Measurements from ENCODE around the gene SOWAHB.
"Not testable (repeated sequence)": the region's sequence is repeated elsewhere in the genome, so short reads cannot be mapped to it uniquely, and the experiment has no call there.

SOWAHB gene

DNA sequence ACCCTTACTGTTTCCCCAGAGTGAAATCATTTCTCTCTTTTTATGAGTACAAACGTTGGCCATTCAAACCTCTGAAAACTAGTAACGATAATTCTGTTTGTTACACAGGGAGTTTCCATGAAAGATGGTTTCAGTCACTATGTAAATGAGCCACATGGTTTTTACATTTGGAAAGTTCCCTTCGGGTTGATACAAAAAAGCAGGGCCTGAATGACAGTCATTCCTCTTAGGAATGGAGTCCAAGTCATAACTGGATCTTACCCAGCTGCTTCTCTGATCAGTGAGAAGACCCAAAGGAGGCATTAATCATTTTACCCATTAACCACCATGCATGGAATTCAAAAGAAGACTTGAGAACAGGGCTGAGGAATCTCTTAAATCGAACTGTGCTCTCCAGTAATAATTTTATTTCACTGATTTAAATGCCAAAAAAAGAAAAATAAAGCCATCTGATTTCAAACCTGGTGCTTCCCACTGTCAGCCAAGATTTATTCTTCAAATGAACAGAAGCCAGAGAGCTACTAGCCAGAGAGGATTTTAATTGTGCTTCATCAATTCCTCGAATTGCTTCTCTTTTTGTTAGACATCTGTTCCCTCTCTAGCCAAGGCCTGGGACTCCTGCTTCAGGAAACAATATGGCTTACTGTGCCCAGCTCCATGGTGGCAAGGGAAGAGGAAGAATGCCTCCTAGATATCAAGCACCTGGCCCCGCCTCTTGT lies 3.2 kb downstream of the SOWAHB start:
- no peak for DNase-seq

DNA sequence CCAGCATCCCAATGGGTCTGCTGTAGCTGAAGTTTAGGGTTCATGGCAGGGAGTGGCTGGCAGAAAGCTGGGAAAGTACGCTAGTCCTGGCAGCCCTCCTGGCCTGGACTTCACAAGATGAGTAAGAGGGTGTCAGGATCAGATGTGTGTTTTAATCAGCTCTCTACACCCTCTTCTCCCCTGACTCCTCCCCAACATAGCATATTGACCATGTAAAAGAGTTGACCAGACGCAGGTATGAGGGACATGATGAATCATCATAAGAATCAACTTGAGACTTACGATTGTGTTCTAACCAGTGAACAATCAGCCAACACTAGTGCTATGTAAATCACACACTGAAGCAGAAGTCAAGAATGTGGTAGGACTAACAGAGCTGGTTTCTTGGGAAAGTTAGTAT lies 5.3 kb downstream of the SOWAHB start:
- DNase-seq, result no peak

DNA sequence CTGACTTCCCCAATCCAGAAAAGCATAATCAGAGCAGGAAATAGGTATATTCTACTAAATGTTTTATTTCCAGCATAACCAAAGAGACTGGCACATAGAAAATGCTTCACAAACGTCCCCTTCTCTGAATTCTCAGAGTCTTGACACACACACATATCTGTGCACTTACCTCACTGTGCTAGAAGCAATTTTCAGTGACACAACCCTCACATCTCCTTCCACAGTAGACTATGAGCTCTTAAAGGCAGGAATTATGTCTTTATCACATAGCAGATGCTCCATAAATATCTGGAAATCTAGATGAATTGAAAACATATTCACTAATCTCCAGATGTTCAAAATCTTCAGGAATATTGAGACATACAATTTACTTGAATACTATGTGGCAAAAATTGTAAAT lies 5.9 kb downstream of the SOWAHB start:
- DNase-seq, result no peak

DNA sequence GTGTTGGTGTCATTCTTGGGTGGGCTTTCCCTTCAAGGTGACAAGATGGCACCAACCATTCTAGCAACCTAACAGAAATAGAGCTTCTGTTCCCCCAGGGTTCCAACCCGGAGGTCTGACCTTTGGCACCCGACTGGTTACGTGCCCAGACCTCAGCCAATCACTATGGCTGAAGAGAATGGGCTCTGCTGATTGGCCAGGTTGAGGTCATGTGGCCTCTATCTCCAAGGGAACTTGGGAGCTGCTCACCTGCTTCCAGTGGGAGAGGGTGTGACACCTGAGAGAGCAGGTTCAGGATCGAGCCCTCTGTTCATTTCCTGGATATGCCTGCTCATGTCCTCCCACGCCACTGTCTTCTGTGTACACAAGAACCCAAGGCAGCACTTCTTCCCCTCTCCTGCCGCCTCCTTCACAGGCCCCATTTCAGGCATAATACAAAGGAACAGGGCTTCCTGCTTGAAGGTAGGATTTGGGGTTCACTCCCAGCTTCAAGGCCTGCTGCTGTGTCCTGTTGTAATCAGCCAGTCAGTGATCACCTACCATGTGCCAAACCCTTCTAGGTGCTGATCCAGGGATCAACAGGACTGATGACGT lies 11.0 kb downstream of the SOWAHB start:
- DNase-seq, result no peak

DNA sequence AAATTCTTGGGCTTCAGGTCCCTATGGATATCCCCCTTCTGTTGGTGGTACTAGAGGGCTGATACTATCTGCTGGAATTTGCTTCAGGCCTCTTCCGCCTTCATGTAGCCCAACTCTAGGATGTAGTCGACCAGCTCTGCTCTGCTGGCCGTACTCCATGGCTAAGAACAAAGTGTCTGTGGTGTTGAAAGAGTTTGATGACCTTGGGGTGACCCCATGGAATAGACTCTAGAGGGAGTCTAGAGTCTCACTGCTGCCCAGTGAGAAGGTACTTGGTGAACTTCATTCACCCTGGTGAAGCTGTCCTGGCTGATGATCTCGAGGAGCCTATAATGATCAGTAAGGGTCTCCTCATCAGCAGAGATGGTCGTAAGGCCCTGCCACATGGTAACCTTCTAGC lies 11.7 kb downstream of the SOWAHB start:
- no peak for DNase-seq

DNA sequence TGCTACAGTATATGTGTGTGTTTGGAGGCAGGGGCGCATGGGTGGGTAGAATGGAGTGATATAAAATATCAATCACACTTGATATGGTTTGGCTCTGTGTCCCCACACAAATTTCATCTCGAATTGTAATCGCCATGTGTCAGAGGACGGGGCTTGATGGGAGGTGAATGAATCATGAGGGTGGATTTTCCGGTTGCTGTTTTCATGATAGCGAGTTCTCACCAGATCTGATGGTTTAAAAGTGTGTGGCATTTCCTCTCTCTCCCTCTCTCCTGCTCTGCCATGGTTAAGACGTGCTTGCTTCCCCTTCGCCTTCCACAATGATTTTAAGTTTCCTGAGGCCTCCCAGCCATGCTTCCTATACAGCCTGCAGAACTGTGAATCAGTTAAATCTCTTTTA lies 14.8 kb downstream of the SOWAHB start:
- DNase-seq, result no peak

DNA sequence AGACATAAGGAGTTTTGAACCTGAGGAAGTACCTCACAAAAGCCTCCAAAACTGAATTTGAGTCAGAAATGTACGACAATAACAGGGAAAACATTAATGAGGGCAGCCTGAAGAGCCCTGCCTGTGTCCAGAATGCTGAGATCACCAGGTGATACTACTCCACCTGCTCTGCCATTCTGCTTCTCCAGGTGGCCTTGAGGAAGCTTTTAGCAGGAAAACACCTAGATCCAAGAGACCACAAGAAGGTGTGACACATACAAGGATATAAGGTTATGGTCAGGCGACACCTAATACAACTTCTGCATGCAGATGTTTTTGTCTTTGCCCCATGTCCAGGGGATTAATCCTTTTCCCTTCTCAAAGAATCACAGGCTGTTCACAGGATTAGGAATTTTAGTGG lies 15.3 kb downstream of the SOWAHB start:
- no peak for DNase-seq

DNA sequence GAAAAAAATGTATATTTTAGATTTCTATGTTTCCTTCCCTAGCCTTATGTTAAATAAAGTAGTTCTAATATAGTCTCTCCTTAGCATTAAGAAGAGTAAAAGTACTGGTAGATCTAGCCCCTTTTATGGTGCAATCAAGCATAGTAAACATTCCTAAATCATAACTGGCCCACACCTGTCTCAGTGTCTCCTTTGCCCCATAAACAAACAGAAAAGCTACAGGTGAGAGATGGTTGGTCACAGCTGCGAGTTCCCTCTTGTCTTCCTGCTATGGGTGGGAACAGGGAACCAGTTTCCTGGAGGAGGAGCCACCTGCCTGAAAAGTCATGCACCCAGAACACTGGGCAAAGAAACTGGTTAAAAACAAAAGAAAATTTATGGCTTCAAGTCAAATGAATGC lies 16.6 kb downstream of the SOWAHB start:
- peak; percentile 11 for DNase-seq

DNA sequence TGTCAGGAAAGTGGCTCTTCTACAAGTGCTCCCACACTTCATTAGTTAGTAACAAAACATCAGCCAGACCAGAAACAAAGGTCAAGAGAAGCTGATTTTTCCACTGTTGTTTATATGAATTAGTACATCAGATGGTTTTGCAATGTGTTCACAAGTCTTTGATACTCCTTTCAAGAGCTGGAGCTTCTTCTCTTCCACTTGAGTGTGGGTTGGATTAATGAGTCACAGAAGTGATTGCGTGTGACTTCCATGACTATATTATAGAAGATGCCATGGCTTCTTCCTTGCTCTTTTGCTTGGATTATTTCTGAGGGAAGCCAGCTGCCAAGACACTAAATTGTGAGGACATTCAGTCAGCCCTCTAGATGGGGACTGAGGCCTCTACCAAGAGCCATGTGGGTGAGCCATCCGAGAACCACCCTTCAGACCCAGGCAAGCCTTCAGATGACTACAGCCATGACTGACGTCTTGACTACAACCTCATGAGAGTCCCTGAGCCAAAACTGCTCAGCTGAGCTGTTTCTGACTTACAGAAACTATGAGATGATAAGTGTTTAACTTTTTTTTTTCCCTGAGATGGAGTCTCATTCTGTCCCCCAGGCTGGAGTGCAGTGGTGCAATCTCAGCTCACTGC lies 18.1 kb downstream of the SOWAHB start:
- no peak for DNase-seq

DNA sequence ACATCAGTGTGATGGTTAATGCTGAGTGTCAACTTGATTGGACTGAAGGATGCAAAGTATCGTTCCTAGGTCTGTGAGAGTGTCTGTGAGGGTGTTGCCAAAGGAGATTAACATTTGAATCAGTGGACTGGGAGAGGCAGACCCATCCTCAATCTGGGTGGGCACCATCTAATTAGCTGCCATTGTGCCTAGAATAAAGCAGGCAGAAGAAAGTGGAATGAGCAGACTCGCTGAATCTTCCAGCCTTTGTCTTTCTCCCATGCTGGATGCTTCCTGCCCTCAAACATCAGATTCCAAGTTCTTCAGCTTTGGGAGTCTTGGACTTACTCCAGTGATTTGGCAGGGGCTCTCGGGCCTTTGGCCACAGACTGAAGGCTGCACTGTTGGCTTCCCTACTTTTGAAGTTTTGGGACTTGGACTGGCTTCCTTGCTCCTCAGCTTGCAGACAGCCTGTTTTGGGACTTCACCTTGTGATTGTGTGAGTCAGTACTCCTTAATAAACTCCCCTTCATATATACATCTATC lies 19.2 kb downstream of the SOWAHB start:
- DNase-seq, result not testable (repeated sequence)

DNA sequence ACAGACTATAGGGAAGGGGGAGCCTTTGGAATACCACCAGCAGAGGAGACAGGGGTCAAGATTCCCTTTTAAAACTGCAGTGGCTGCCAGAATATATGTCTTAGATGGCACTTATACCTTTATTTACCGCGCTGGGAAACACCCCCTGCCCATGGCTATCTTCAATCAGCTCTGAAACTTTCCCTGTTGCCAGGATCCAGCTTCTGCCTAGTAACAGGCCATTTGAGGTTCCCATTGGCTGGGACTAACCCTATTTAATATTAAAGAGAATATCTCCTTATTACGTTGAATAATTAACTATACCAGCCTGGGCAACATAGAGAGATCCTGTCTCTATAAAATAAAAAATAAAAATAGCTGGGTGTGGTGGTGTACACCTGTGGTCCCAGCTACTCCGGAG lies 23.8 kb downstream of the SOWAHB start:
- DNase-seq, result no peak

DNA sequence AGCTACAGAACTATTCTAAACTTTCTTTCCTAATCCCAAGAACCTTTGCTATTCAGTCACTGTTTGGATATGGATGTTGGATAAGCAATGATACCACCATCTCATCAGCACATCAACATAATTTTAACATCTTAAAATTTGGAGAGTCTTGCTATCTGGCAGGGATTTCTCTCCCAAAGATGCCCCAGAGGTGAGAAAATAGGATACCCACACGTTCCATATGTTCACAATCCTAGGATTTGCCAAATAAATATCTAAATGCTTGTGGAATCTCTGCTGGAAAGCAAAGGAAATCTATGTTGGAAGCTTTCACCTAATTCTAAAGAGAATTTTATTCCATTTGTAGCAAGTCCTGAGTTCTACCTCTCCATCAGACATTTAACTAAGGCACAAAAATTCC lies 24.4 kb downstream of the SOWAHB start:
- no peak for DNase-seq

DNA sequence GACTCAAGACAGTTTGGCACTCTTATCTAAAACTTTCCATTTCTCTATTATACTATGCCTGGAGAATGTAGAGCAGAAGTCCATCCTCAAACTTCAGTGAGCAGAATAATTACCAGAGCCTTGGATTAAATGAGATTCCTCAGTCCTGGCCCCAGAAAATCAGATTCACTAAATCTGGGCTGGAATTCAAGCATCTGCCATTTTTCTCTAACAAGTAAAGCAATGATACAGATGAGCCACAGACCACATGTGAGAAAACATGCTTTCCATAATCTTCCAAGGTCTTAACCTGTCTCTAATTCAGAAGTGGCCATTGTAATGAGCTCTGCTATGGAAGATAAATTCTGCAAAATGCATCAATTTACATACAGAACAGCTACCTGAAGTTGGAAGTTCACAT lies 25.4 kb downstream of the SOWAHB start:
- DNase-seq, result no peak

DNA sequence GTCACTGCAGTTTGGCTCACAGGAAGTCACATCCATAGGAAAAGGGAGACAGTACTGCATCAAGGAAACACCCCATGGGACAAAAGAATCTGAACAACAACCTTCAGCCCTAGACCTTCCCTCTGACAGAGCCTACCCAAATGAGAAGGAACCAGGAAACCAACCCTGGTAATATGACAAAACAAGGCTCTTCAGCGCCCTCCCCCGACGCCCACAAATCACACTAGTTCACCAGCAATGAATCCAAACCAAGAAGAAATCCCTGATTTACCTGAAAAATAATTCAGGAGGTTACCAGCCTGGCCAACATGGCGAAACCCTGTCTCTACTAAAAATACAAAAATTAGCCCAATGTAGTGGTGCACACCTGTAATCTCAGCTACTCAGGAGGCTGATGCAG lies 29.2 kb downstream of the SOWAHB start:
- not testable (repeated sequence) for DNase-seq

DNA sequence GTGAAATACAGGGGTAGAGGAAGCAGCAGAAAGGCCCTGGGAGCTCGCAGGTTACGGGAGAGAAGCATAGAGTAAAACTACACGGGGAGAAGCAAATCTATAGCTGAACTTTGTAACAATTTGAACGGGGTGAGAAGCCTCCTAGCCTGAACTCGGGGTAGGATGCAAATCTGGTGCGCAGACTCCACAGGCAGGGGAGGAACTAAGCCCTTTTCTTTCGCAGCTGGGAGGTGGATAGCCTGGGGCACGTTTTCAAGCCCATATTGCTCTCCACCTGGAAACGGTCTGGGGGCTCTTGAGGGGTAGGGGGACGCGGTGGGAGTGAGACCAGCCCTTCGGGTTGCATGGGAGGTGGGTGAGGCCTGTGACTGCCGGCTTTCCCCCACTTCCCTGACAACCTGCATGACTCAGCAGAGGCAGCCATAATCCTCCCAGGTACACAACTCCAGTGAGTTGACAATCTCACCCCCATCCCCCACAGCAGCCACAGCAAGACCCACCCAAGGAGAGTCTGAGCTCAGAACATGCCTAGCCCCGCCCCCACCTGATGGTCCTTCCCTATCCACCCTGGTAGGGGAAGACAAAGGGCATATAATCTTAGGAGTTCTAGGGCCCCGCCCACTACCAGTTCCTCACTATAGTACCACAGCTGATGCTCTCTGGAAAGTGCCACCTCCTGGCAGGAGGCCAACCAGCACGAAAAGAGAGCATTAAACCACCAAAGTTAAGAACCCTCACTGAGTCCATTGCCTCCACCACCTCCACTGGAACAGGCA lies 29.9 kb downstream of the SOWAHB start:
- peak; percentile 2 for DNase-seq

DNA sequence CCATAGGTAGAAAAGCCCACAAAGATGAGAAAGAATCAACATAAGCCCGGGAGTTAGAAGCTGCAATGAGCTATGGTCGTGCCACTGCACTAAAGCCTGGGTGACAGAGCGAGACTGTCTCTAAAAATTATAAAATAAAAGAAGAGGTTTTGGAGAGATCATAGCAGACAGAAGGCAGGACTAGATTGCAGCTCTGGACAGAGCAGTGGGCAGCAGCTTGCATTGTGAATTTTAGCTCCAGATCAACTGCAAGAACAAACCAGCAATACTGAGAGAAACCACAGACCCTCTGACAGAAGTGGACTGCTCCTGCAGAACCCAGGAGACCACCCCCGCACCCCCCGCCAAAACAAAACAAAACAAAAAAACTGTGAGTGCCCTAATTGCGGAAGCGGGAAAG lies 30.6 kb downstream of the SOWAHB start:
- no peak for DNase-seq

DNA sequence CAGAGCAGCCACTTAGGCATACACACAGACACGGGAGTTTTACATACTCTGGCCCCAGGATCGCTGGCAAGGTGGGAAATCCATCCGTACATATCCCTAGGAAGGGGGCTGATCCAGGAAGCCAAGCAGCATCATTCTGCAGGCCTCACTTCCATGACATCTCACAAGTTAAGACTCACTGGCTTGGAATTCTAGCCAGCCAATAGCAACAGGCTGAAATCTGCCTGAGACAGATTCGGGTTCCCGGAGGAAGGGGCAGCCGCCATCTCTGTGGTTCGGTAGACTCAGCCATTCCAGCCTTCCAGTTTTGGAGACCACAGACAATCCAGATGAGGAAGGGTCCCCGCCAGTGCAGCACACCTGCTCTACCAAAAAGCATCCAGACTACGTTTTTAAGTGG lies 31.3 kb downstream of the SOWAHB start:
- DNase-seq, result no peak

DNA sequence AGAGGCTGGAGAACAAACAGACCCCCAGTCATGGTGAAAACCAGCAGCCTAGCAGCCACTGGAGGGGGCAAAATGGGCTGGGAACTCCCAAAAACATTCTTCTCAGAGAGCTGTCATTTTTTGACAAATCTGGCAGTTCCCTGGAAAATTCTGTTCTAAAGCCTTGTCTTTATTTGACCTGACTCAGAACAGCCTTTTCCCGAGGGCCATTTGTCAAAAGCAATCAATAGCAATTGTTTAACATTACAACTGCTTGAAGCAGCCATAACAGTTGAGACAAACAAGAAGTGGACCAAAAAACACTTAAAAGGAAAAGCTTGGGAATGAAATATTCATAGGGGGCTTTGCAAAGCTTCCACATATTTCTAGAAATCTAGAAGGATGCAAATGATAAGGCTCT lies 39.6 kb downstream of the SOWAHB start:
- no peak for DNase-seq

DNA sequence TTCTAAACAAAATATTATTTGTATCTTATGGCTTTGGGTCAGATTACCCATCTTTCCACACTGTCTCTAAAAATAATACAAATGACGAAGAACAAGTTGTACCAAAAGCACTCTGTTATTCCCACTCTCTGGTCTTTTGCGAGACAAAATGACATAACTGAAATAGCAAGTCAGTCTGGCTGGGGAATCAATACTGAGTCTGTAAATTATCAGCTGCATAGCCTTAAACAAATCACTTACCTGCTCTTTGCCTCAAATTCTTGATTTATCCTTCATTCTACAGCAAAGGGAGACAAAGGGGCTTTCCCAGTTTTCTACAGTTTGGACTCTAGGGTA lies 40.9 kb downstream of the SOWAHB start:
- DNase-seq, result no peak

DNA sequence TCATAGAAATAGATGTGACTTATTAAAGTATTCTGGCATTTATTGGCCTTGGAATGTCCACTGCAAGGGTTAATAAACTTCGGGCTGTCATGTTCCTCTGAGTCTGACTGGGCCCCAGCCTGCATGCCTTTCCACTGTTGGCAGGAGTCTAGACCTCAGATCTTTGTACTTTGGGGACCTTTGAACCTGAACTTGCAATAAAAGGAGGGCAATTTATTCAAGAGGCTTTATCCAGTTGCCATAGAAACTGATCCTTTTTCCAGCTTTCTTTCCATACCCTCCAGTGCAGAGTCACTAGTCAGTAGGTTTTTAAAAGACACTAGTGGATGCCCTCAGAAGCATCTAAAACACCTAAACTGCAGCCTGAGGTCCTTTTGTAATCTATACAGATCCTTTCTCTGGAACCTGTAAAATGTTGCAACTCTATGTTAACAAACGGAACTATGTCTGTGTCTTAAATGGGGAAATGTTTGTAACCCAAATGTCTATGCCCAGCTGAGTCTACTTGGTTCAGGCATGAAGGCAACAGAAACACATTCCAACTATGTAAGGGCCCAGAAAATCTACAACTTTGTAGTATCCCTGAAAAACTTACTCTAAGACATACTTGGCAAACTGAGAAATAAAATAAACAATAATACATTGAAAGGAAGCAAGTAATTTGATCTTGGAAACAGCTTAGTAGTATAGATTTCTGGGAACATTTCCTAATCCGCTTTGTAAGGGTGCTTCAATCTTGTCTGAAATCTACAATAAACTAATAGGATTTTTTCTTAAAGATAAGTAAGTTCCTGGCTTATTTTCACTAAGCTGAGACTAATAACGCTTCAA lies 41.5 kb downstream of the SOWAHB start:
- DNase-seq, result no peak

DNA sequence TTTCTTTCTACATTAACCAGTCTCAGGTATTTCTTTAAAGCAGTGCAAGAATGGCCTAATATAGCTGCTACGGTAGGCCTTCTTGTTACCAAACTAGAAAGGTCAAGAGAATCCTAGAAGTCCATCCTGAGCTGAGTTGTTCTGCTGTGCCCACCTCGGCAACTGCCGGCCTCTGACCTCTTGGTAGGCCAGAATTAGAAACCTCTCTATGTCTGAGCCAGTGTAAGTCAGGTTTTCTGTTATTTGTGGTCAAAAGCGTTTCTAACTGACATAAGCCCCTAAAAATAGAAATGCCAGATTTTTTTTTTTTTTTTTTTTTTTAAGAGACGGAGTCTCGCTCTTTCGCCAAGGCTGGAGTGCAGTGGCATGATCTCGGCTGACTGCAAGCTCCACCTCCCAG lies 43.1 kb downstream of the SOWAHB start:
- DNase-seq, result no peak

DNA sequence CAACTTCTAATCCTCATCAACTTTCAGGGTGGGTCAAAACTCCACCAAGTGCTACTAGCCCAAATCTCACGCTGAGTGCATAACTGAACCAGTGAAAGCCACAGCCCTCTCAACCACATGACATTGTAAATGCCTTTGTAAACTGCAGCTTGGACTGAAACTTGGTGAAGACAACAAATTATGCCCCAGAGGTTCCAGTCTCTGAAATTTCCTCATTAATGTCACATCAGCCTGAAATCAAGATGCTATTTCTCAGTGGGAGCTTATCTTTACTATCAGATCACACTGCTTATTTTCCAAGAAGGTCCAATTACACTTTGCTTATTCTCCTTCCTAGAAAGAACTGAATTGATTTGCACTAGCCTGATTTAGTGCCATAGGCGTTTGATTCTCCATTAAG lies 46.6 kb downstream of the SOWAHB start:
- DNase-seq, result no peak

DNA sequence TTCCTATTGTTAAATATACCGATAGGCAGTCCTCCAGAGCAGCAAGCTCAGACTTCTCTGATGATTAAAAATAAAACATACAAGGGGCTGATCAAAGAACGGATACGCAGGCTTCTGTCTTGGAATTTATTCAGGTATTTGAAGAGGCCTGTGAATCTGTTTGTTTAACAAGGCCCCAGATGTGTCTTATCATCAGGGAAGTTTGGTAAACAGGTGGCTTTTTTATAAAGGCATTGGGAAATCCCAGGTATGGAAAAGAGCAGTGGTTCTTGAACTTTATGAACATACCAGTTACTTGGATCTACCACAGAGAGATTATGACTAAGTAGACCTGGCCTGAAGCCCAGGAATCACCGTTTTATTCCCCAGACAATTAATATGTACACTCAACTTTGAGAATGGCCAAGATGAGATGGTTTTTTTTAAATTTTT lies 47.9 kb downstream of the SOWAHB start:
- no peak for DNase-seq
